IMR-90 (cell line): Measurements from ENCODE around the gene PSRC1. TPM values are rescaled to one million over a fixed set of nuclear protein-coding genes. Genes with fewer than 3 reads are reported as not detected.
A peak's percentile ranks its signal among the peaks of the same experiment; 100 is the strongest.

Experiments
- ATAC-seq: fragments of 200-7000 bp; cut with Tn5 transposase; 2 replicates; pipeline ENCODE4 v1.9.1; 2020; ENCODE audit warnings: low read depth, mild to moderate bottlenecking, moderate library complexity
- BruUV-seq: library from RNA; stranded (reverse); fragments of 400-500 nt; replicated peaks from 2 replicates; lab custom pipeline; 2021; lab: Mats Ljungman, UMichigan
- CTCF ChIA-PET: fragments of 300-600 bp; formaldehyde crosslinking; extraction: SDS; loops from one replicate; lab custom pipeline; 2021; ENCODE audit warnings: antibody characterized with exemption; lab: Yijun Ruan, JAX
- POLR2A ChIA-PET: fragments of 300-600 bp; sonication (Branson Sonifier 250); formaldehyde crosslinking; loops from one replicate; lab custom pipeline; 2022; ENCODE audit warnings: antibody characterized with exemption; ENCODE audit not compliant: unreplicated experiment; lab: Charles Lee
- DNase-seq: peaks from one replicate; pipeline ENCODE4 v3.0.0; 2013
- H2AFZ ChIP-seq: replicated peaks from 2 replicates; pipeline ENCODE3; 2013; ENCODE audit warnings: low read length, mild to moderate bottlenecking; ENCODE audit not compliant: poor library complexity
- H2AK5ac ChIP-seq: 2 replicates; pipeline ENCODE4 v1.6.1; 2013; ENCODE audit warnings: low read depth, low read length, inconsistent platforms
- H2AK9ac ChIP-seq: replicated peaks from 2 replicates; pipeline ENCODE3; 2013; ENCODE audit warnings: mild to moderate bottlenecking, low read depth, low read length, moderate library complexity; ENCODE audit not compliant: poor library complexity
- H2BK120ac ChIP-seq: 2 replicates; pipeline ENCODE4 v1.6.1; 2013; ENCODE audit warnings: low read depth, low read length, inconsistent platforms
- H2BK15ac ChIP-seq: 3 replicates; pipeline ENCODE4 v1.6.1; 2013; ENCODE audit warnings: low read depth, low read length, inconsistent platforms
- H2BK20ac ChIP-seq: 2 replicates; pipeline ENCODE4 v1.6.1; 2013; ENCODE audit warnings: low read depth, mild to moderate bottlenecking, inconsistent platforms, low read length, moderate library complexity
- H2BK5ac ChIP-seq: 2 replicates; pipeline ENCODE4 v1.6.1; 2013; ENCODE audit warnings: mild to moderate bottlenecking, low read depth, low read length, inconsistent platforms; ENCODE audit not compliant: poor library complexity, severe bottlenecking
- H3K14ac ChIP-seq: replicated peaks from 2 replicates; pipeline ENCODE4 v1.6.1; 2013; ENCODE audit warnings: low read depth, low read length, inconsistent platforms
- H3K18ac ChIP-seq: 2 replicates; pipeline ENCODE4 v1.6.1; 2013; ENCODE audit warnings: low read depth, low read length, control low read depth
- H3K23ac ChIP-seq: 2 replicates; pipeline ENCODE4 v1.6.1; 2013; ENCODE audit warnings: low read depth, low read length, inconsistent platforms
- H3K27ac ChIP-seq: 2 replicates; pipeline ENCODE4 v1.5.1; 2013; ENCODE audit warnings: mild to moderate bottlenecking, control low read depth, low read length; ENCODE audit not compliant: insufficient read depth
- H3K27me3 ChIP-seq: 2 replicates; pipeline ENCODE4 v1.6.1; 2013; ENCODE audit warnings: low read length; ENCODE audit not compliant: control insufficient read depth, insufficient read depth
- H3K36me3 ChIP-seq: 2 replicates; pipeline ENCODE4 v1.6.1; 2013; ENCODE audit warnings: low read length, mixed read lengths; ENCODE audit not compliant: control insufficient read depth, insufficient read depth
- H3K4ac ChIP-seq: 2 replicates; pipeline ENCODE4 v1.6.1; 2013; ENCODE audit warnings: low read depth, low read length, inconsistent platforms
- H3K4me1 ChIP-seq: 2 replicates; pipeline ENCODE4 v1.6.1; 2013; ENCODE audit warnings: low read length, mixed read lengths; ENCODE audit not compliant: control insufficient read depth, insufficient read depth
- H3K4me2 ChIP-seq: 2 replicates; pipeline ENCODE4 v1.6.1; 2013; ENCODE audit warnings: low read depth, mild to moderate bottlenecking, control low read depth, low read length, moderate library complexity
- H3K4me3 ChIP-seq: 2 replicates; pipeline ENCODE4 v1.5.1; 2013; ENCODE audit warnings: low read depth, mild to moderate bottlenecking, control low read depth, low read length, moderate library complexity; ENCODE audit not compliant: insufficient read depth
- H3K56ac ChIP-seq: 2 replicates; pipeline ENCODE4 v1.6.1; 2013; ENCODE audit warnings: low read length, inconsistent platforms; ENCODE audit not compliant: insufficient read depth; ENCODE audit errors: extremely low read depth
- H3K79me1 ChIP-seq, 2 experiments: 2 replicates each; pipeline ENCODE4 v1.6.1; 2013; ENCODE audit warnings: low read length in 2 of 2, inconsistent platforms in 1 of 2, low read depth in 1 of 2
- H3K9ac ChIP-seq: 2 replicates; pipeline ENCODE4 v1.6.1; 2013; ENCODE audit warnings: low read depth, low read length, control low read depth
- H3K9me1 ChIP-seq: 2 replicates; pipeline ENCODE4 v1.6.1; 2013; ENCODE audit warnings: low read length, inconsistent platforms; ENCODE audit not compliant: insufficient read depth
- H3K9me3 ChIP-seq: 2 replicates; pipeline ENCODE4 v1.6.1; 2013; ENCODE audit warnings: low read length; ENCODE audit not compliant: control insufficient read depth, insufficient read depth
- H4K20me1 ChIP-seq: 2 replicates; pipeline ENCODE4 v1.6.1; 2013; ENCODE audit warnings: low read length, inconsistent platforms; ENCODE audit not compliant: insufficient read depth
- H4K5ac ChIP-seq: 2 replicates; pipeline ENCODE4 v1.6.1; 2013; ENCODE audit warnings: mild to moderate bottlenecking, low read depth, low read length, control low read depth
- H4K8ac ChIP-seq, 2 experiments: 2 replicates each; pipeline ENCODE4 v1.6.1; 2013; ENCODE audit warnings: low read depth in 2 of 2, low read length in 2 of 2, control low read depth in 1 of 2, inconsistent platforms in 1 of 2
- H4K91ac ChIP-seq: 2 replicates; pipeline ENCODE4 v1.6.1; 2013; ENCODE audit warnings: low read depth, low read length, inconsistent platforms; ENCODE audit not compliant: insufficient read depth
- NFE2L2 ChIP-seq: fragments of 150-350 bp; IDR thresholded peaks from 2 replicates; pipeline ENCODE4 v1.6.1; 2016; ENCODE audit warnings: low read depth, mild to moderate bottlenecking, low read length
- USF2 ChIP-seq: fragments of 150-350 bp; IDR thresholded peaks from 2 replicates; pipeline ENCODE4 v1.6.1; 2017; ENCODE audit warnings: mild to moderate bottlenecking, antibody characterized with exemption, low read length, low read depth
- WGBS, 2 experiments: methylation state at CpG; one replicate each; pipeline versions ENCODE4 v1.1.5 to v1.1.7; 2013; ENCODE audit warnings: missing lambda C conversion rate in 2 of 2; ENCODE audit not compliant: insufficient read length in 1 of 2; ENCODE audit errors: extremely low coverage in 2 of 2; 5-methylcytosine and 5-hydroxymethylcytosine counted together
- dilution Hi-C: fragments of 300-500 bp; cut with HindIII; formaldehyde crosslinking; loops from one replicate; pipeline ENCODE4 v1.14.3; 2018; ENCODE audit warnings: low sequenced_read_pairs; ENCODE audit not compliant: unreplicated experiment
- in situ Hi-C: fragments of 300-500 bp; cut with MboI; formaldehyde crosslinking; loops from 3 replicates; pipeline ENCODE4 v1.14.3; 2019; ENCODE audit warnings: low sequenced_read_pairs, inconsistent platforms, mixed read lengths
- intact Hi-C: fragments of 100-400 bp; cut with micrococcal nuclease; formaldehyde crosslinking; loops from 2 replicates; pipeline ENCODE4 v1.10.0; 2022
- polyA plus RNA-seq, 3 experiments: library from polyadenylated mRNA; depleted of rRNA; stranded (reverse); fragments of >200 nt; gene quantifications; 2 replicates each; pipeline ENCODE4 v1.2.3, GENCODE V29; 2012; ENCODE audit warnings: low replicate concordance in 1 of 3
- total RNA-seq: library from RNA; depleted of rRNA; stranded (reverse); fragments of >200 nt; gene quantifications from 2 replicates; pipeline ENCODE4 v1.2.3, GENCODE V29; 2012

PSRC1 gene
- total and polyA plus RNA-seq, 2 of the 4 experiments (the other 2 are of a cell fraction), result 34.6 to 40.3 TPM

- BruUV-seq, result no TSS peak
- dilution Hi-C loops, result no loop called here
These were observed 17.8 kb upstream of the PSRC1 start for GRCh38 chr1:109300650-109301151.

More at GRCh38 chr1:109300650-109301151, 17.8 kb upstream of the PSRC1 start:
- H3K4me2 ChIP-seq, result no peak overlapping the region
- peak overlapping the region; percentile 24; the same call in 1 of the 3 replicates for H2BK15ac ChIP-seq
- H3K9ac ChIP-seq, result no peak overlapping the region
- H3K23ac ChIP-seq, result peak overlapping the region; percentile 95
- peak overlapping the region; percentile 94 for H2BK20ac ChIP-seq
- in situ Hi-C loops, result no loop called here
- no peak overlapping the region for H3K27ac ChIP-seq
- H3K36me3 ChIP-seq, result no peaks in the 10 kb centered on the region
- DNase-seq, result no peak
- peak overlapping the region; percentile 98 for H2AK5ac ChIP-seq
- no peaks in the 10 kb centered on the region for H3K9me3 ChIP-seq
- H4K91ac ChIP-seq, result peak overlapping the region; percentile 97
- peak overlapping the region in 1 of 2 experiments; percentile 87; a peak in 2 of 4 replicates for H4K8ac ChIP-seq
- WGBS, 2 experiments, result 90% methylated on average over 2 of the region's 16 CpGs; no CpG with 5 or more reads in 1 of the 2 experiments
- no peak overlapping the region for H3K4me3 ChIP-seq
- peaks cover 42% of the 10 kb centered on the region for H3K9me1 ChIP-seq
- TF ChIP-seq USF2 (no peak), NFE2L2 (no peak)
- H4K5ac ChIP-seq, result no peak overlapping the region
- H2AK9ac ChIP-seq, result peak overlapping the region; percentile 52
- POLR2A ChIA-PET, result no interaction called here
- H2BK5ac ChIP-seq, result no peak overlapping the region
- no peak for ATAC-seq
- H3K18ac ChIP-seq, result no peak overlapping the region; the same call in 1 of the 2 replicates
- intact Hi-C loops, result no loop called here
- no peaks in the 10 kb centered on the region for H3K27me3 ChIP-seq
- peaks cover 4% of the 10 kb centered on the region; the same call in 1 of the 2 replicates for H4K20me1 ChIP-seq
- H2AFZ ChIP-seq, result peak overlapping the region; percentile 18
- peak overlapping the region; percentile 95 for H3K4ac ChIP-seq
- H3K79me1 ChIP-seq, result peaks cover 0 to 11% of the 10 kb centered on the region in 2 experiments; a peak in 1 of 4 replicates
- CTCF ChIA-PET, result no interaction called here
- peak overlapping the region; percentile 97 for H3K14ac ChIP-seq
- H3K4me1 ChIP-seq, result peaks cover 26% of the 10 kb centered on the region
- peak overlapping the region; percentile 97 for H2BK120ac ChIP-seq
- no peak overlapping the region for H3K56ac ChIP-seq
